SW480 (cell line): ENCODE results near the gene OXLD1.

Experiments used
- DNase-seq: peaks from one replicate; pipeline ENCODE4 v3.0.0-alpha.2; 2016; ENCODE audit warnings: low spot score

OXLD1 gene

GRCh38 chr17:81616877-81617276 lies 49.5 kb downstream of the OXLD1 start:
- DNase-seq, result no peak

DNA sequence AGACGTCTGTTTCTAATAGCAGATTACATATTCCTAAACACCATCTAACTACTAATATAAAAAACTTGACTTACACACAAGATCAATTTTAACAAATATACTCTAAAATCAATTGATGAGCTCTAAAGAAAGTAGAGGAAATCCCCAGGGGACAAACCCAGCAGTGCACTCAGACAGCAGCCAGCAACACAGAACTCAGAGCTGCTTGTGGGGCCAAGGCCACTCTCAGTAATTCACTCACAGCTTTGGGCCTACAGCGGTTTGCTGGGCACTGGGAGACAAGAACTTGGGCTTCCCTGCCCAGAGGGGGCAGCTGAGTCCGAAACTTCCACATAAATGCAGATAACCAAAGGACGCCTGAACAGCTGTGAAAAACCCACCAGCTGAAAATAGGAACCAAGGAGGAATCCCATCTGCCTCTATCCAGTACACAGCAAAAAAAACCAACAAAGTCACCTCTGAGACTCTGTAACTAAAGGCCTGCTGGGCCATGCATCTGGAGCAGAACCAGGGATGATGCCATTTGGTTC lies 50.9 kb downstream of the OXLD1 start:
- DNase-seq, result no peak
